ENCODE measurements around the gene ZNF366.
"Not testable (repeated sequence)": the region's sequence is repeated elsewhere in the genome, so short reads cannot be mapped to it uniquely, and the experiment has no call there.

ZNF366 gene

GRCh38 chr5:72438141-72438540 lies 69.1 kb downstream of the ZNF366 start:
- no peak for DNase-seq (ENCODE audit: low read depth)

GRCh38 chr5:72436796-72437471 lies 70.3 kb downstream of the ZNF366 start:
- DNase-seq (ENCODE audit: low read depth) = peak; percentile 86

- peak; percentile 26 for DNase-seq (ENCODE audit: low read depth)
Measured at GRCh38 chr5:72434781-72435437, 72.3 kb downstream of the ZNF366 start.

- no peak for DNase-seq (ENCODE audit: low read depth)
Measured at GRCh38 chr5:72434056-72434780, 73.0 kb downstream of the ZNF366 start.

GRCh38 chr5:72433522-72433921 lies 73.7 kb downstream of the ZNF366 start:
- DNase-seq (ENCODE audit: low read depth) = no peak

- DNase-seq (ENCODE audit: low read depth) = no peak
Measured at GRCh38 chr5:72428669-72429068, 78.5 kb downstream of the ZNF366 start.

GRCh38 chr5:72427488-72428437 lies 79.4 kb downstream of the ZNF366 start:
- DNase-seq (ENCODE audit: low read depth) = peak; percentile 71

GRCh38 chr5:72427016-72427415 lies 80.2 kb downstream of the ZNF366 start:
- no peak for DNase-seq (ENCODE audit: low read depth)

GRCh38 chr5:72426019-72426418 lies 81.2 kb downstream of the ZNF366 start:
- no peak for DNase-seq (ENCODE audit: low read depth)

GRCh38 chr5:72418271-72418670 lies 88.9 kb downstream of the ZNF366 start:
- DNase-seq (ENCODE audit: low read depth) = no peak

- no peak for DNase-seq (ENCODE audit: low read depth)
Measured at GRCh38 chr5:72417333-72418062, 89.7 kb downstream of the ZNF366 start.

GRCh38 chr5:72415616-72416325 lies 91.4 kb downstream of the ZNF366 start:
- no peak for DNase-seq (ENCODE audit: low read depth)

GRCh38 chr5:72412283-72413055 lies 94.7 kb downstream of the ZNF366 start:
- DNase-seq (ENCODE audit: low read depth) = peak; percentile 90

GRCh38 chr5:72410688-72411295 lies 96.4 kb downstream of the ZNF366 start:
- peak; percentile 83 for DNase-seq (ENCODE audit: low read depth)

GRCh38 chr5:72408603-72409002 lies 98.6 kb downstream of the ZNF366 start:
- no peak for DNase-seq (ENCODE audit: low read depth)

GRCh38 chr5:72408127-72408526 lies 99.1 kb downstream of the ZNF366 start:
- no peak for DNase-seq (ENCODE audit: low read depth)

GRCh38 chr5:72407541-72407940 lies 99.7 kb downstream of the ZNF366 start:
- DNase-seq (ENCODE audit: low read depth) = peak; percentile 52

GRCh38 chr5:72407078-72407477 lies 100.1 kb downstream of the ZNF366 start:
- no peak for DNase-seq (ENCODE audit: low read depth)

GRCh38 chr5:72404771-72405170 lies 102.4 kb downstream of the ZNF366 start:
- DNase-seq (ENCODE audit: low read depth) = not testable (repeated sequence)
